Cardiac muscle cell (in vitro differentiated cells and primary cell): ENCODE results near the gene PEAR1. TPM values are rescaled to one million over a fixed set of nuclear protein-coding genes. Genes with fewer than 3 reads are reported as not detected.
A peak's percentile ranks its signal among the peaks of the same experiment; 100 is the strongest.

Experiments
- DNase-seq, 2 donors: peaks; one replicate each; pipeline versions ENCODE4 v3.0.0 to v3.0.0-alpha.2; 2010 to 2017; ENCODE audit warnings: low read depth in 1 of 2, low spot score in 1 of 2
- H3K27ac ChIP-seq: fragments of 200-600 bp; sonication (generic); 2 replicates; pipeline ENCODE4 v1.5.1; 2016
- H3K27me3 ChIP-seq: fragments of 200-600 bp; sonication (generic); 2 replicates; pipeline ENCODE4 v1.6.0; 2016; ENCODE audit warnings: control low read depth
- H3K36me3 ChIP-seq: fragments of 200-600 bp; sonication (generic); 2 replicates; pipeline ENCODE4 v1.5.1; 2016; ENCODE audit warnings: control low read depth
- H3K4me1 ChIP-seq: fragments of 200-600 bp; sonication (generic); 2 replicates; pipeline ENCODE4 v1.8.1; 2017; ENCODE audit warnings: low read depth, mild to moderate bottlenecking, mixed run types
- H3K4me3 ChIP-seq: fragments of 200-600 bp; sonication (generic); 2 replicates; pipeline ENCODE4 v1.5.1; 2016; ENCODE audit warnings: mild to moderate bottlenecking
- H3K9me3 ChIP-seq: fragments of 200-600 bp; sonication (generic); 2 replicates; pipeline ENCODE4 v1.5.1; 2017; ENCODE audit warnings: low read depth, mild to moderate bottlenecking, control low read depth
- CTCF ChIP-seq: IDR thresholded peaks from 2 replicates; pipeline ENCODE4 v1.5.1; 2012; ENCODE audit warnings: low read depth, mild to moderate bottlenecking, low read length
- polyA plus RNA-seq: library from polyadenylated mRNA; unstranded; fragments of >200 nt; fragmentation: Nextera tagmentation; extraction: Ambion mirVana; gene quantifications from 2 replicates; pipeline ENCODE4 v1.2.1, GENCODE V29; 2016
- total RNA-seq: library from RNA; depleted of rRNA; stranded (reverse); fragments of >200 nt; gene quantifications from 2 replicates; pipeline ENCODE4 v1.2.3, GENCODE V29; 2016

The PEAR1 gene
- total and polyA plus RNA-seq, 2 experiments from 2014 or later: 0.57 to 1.1 TPM

- peak in 1 of 2 donors; percentile 38 for DNase-seq
- no peak overlapping the region for H3K4me3 ChIP-seq
- TF ChIP-seq CTCF: no peak
These were observed 8.8 kb upstream of the PEAR1 start for GRCh38 chr1:156884560-156885184.

GRCh38 chr1:156885314-156885713 lies 8.2 kb upstream of the PEAR1 start:
- H3K27me3 ChIP-seq: peaks cover 2% of the 10 kb centered on the region
- H3K4me1 ChIP-seq: no peaks in the 10 kb centered on the region
- H3K36me3 ChIP-seq: no peaks in the 10 kb centered on the region
- H3K9me3 ChIP-seq: no peaks in the 10 kb centered on the region
- DNase-seq: no peak
- H3K4me3 ChIP-seq: no peak overlapping the region
- TF ChIP-seq CTCF: no peak
- H3K27ac ChIP-seq: no peak overlapping the region

More at GRCh38 chr1:156884560-156885184, 8.8 kb upstream of the PEAR1 start:
- Histone ChIP-seq H3K9me3 (no peaks in the 10 kb centered on the region), H3K27ac (no peak overlapping the region), H3K27me3 (no peaks in the 10 kb centered on the region), H3K36me3 (no peaks in the 10 kb centered on the region), H3K4me1 (no peaks in the 10 kb centered on the region)

GRCh38 chr1:156885880-156886355 lies 7.6 kb upstream of the PEAR1 start:
- Histone ChIP-seq H3K9me3 (no peaks in the 10 kb centered on the region), H3K4me3 (no peak overlapping the region), H3K36me3 (no peaks in the 10 kb centered on the region), H3K27me3 (peaks cover 6% of the 10 kb centered on the region), H3K4me1 (no peaks in the 10 kb centered on the region), H3K27ac (no peak overlapping the region)
- no peak for DNase-seq
- TF ChIP-seq CTCF: no peak

DNA sequence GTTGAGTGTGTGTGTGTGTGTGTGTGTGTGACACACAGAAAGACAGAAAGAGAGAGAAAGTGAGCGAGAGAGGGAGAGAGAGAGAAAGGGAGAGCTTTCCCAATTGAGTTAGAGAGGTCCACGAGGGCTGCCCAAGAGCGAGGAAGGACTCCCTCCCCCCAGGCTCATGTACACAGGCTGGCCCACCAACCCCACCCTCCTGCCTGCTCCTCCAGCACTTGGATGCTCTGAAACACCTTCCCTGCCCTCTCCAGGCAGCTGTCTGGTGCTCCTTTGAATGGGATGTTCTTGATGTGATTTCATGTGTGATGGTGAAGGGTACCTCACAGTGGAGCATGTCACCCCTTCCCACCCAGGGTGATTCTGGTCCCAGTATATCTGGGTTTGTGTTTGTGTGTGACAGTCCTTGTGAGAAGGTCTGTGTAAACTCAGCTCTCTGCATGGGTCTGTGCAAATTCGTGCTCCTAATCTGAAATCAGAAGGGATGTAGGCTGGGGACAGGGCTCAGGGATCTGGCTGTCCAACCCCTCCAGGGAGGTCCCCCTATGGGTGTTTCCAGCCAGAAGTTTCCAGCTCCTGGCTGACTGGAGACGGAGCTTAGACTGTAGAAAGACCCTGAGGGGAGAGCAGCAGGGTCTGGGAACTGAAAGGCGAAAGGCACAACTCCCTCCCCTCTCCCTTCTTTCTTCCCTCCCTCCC lies 6.8 kb upstream of the PEAR1 start:
- TF ChIP-seq CTCF: no peak
- peaks cover 14% of the 10 kb centered on the region for H3K27me3 ChIP-seq
- H3K9me3 ChIP-seq: no peaks in the 10 kb centered on the region
- no peaks in the 10 kb centered on the region for H3K36me3 ChIP-seq
- DNase-seq: no peak
- H3K27ac ChIP-seq: no peak overlapping the region
- no peaks in the 10 kb centered on the region for H3K4me1 ChIP-seq
- no peak overlapping the region for H3K4me3 ChIP-seq

GRCh38 chr1:156887317-156887716 lies 6.2 kb upstream of the PEAR1 start:
- H3K27me3 ChIP-seq: peaks cover 19% of the 10 kb centered on the region
- H3K4me3 ChIP-seq: no peak overlapping the region
- no peaks in the 10 kb centered on the region for H3K9me3 ChIP-seq
- TF ChIP-seq CTCF: no peak
- no peak for DNase-seq
- H3K4me1 ChIP-seq: no peaks in the 10 kb centered on the region
- no peak overlapping the region for H3K27ac ChIP-seq
- no peaks in the 10 kb centered on the region for H3K36me3 ChIP-seq
